ENCODE measurements around the gene NFX1.

NFX1 gene

GRCh38 chr9:33267151-33267767 lies 23.1 kb upstream of the NFX1 start:
- DNase-seq, result no peak

GRCh38 chr9:33270146-33270545 lies 20.2 kb upstream of the NFX1 start:
- DNase-seq, result no peak

DNA sequence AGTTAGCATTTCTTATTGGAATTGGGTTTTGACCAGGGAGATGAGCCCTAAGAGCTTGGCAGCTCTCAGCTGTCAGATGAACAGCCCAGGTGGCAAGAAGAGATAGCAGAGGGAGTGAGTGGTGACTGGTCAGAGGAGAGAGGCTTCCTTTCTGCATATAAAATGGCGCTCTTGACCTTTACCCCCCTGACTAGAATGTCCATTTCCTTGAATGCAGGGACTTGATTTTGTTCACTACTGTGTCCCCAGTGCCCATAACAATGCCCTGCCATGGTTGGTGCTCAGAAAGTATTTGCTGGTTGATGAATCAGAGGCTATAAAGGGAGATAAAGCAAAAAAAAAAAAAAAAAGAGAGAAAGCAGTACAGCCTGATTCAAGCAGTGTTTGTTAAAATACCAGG lies 18.3 kb upstream of the NFX1 start:
- no peak for DNase-seq

- no peak for DNase-seq
These were observed 16.9 kb upstream of the NFX1 start for GRCh38 chr9:33273266-33273971.

GRCh38 chr9:33273972-33274328 lies 16.4 kb upstream of the NFX1 start:
- no peak for DNase-seq

DNA sequence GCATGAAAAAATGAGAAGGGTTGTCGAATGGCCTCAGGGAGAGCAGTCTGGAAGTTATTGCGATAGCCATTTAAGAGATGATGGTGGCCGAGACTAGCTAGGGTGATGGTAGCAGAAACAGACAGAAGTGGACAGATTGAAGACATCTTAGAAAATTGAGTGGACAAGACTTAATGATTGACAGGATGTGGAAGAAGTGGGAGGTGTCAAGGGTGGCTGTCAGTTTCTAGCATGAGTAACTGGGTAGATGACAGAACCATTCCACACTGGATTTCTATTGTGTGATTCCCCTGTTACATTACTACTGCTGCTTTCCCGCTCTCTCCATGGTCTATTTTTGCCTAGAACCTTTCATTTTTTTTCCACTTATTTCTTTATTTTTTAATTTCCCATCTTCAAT lies 12.8 kb upstream of the NFX1 start:
- DNase-seq, result no peak

DNA sequence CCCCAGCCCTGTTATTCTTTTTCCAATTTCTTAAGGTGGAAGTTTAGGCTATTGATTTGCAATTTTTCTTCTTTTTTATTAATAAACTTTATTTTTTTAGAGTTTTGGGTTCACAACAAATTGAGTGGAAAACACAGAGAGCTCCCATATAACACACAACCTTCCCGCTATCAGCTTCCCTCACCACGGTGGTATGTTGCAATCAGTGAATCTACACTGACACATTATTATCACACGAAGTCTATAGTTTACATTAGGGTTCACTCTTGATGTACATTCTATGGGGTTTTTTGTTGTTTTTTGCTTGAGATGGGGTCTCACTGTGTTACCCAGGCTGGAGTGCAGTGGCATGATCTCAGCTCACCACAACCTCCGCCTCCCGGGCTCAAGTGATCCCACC lies 4.8 kb upstream of the NFX1 start:
- DNase-seq, result no peak

DNA sequence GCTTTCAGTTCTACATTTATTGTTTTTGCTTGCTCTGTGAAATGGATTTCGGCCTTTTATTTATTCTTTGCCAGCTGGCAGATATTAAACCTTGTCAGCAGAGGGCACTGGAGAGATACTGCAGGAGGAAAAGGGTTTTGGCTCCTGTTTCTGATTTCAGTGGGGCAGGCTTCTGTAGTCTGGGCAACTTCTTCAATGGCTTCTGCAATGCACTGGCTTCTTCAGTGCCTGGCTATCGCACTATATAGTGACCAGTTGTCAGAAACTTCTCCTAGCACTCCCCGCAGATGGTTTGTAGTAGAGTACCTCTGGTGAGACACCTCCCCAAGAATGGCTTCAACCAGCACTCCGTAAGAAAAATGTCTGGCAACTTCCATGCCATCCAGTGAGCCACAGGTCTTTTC lies 3.2 kb upstream of the NFX1 start:
- no peak for DNase-seq

GRCh38 chr9:33288235-33288634 lies 2.1 kb upstream of the NFX1 start:
- DNase-seq, result no peak

DNA sequence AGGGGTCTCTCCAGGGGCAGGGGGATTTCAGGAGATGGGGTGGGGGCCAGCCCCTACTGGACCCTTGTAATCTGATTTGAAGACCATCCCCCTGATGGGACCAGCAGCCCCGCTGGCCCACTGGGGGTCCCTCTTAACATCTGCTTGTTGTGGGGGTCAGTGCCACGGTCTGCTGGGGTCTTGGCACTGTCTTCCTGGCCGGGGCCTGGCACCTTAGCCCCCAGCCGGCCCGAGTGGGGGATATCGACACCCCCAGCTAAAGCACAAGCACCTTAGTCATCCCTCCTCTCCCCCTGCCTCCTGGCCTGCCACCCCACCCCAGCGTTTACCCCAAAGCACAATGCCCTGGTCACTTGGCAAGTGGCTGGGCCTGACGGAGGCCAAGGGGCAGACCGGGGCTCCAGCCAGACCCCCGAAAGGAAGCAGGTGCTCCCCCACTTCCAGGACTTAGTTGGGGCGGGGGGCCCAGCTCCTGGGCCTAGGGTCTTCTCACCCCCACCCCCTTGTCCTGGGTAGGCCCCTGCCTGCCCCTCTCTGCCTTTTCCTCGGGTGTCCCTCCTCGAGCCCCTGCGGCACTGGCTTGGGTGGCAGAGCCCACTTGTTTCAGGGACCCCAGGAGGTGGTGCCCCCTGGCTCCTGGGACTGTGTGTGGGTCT lies 1.4 kb upstream of the NFX1 start:
- DNase-seq, result peak; percentile 32

DNA sequence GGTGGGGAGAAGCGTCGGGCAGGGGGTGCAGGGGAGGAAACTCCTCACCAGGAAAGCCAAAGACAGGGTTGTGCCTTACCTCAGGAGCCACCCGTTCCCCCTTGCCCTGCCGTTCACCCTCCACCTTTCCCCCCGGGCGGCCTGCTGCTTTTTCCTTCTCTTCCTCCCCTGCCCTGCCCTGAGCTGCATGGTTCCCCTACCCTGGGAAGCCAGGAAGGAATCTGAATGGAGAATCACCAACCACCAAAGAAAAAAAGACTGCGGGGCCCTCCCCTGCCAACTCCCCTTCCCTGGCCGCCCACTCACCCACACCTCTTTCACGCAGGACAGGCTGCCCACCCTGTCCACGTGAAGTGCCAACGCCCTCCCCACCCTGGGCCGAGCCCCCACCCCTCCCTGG lies 820 bp upstream of the NFX1 start:
- DNase-seq, result peak; percentile 46

GRCh38 chr9:33289936-33290246 lies 425 bp upstream of the NFX1 start:
- DNase-seq, result no peak

DNA sequence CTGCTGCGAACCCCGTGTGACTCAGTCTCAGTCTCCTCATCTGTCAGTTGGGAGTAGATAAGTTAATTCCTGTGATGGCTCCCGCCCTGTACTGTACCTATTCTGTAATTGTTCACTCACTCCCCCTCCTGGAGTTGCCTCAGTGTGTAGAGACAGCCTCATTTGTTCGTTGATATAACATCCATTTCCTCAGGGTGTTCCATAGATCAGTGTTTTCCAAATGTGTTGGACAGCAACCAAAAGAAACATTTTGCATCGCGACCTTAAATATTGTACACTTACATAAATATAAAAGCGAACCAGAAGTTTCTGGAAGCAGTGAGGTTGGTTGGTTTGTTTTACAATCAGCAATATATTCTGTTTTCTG lies 698 bp downstream of the NFX1 start:
- no peak for DNase-seq

DNA sequence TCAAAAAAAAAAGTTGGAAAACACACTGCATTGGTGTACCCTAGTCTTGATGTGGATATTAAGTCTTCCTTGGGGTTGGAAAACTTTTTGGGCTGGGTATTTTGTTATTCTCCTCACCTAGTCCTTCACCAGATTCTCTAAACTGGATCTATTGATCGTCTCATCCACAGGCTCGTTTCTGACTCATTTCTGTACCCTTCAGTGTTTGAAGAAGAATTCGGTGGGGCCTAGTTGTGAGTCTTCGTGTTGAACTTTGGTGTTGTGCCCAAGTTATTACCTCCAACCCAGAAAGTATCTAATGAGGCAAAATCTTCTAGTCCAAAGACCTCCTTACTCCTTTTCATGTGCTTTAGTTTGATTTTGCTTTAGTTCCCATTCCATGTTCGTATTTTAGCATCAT lies 1.6 kb downstream of the NFX1 start:
- no peak for DNase-seq

DNA sequence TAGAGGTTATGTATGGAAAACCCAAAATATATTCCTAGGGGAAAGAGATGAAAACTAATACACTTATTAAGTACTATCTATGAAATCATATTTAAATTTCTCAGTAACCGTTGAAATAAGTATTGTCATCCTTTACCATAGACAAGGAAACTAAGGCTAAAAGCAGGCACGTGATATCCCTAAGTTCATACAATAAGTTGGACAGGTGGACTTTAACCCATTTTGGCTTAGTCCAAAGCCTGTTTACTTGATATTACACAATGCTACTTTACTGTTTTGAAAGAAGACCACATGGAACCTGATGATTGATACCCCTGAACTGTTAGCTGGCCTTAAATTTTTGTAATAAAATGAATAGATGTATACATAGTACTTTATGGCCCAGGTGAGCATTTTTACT lies 3.5 kb downstream of the NFX1 start:
- DNase-seq, result no peak

- no peak for DNase-seq
These were observed 4.5 kb downstream of the NFX1 start for GRCh38 chr9:33294670-33295432.

DNA sequence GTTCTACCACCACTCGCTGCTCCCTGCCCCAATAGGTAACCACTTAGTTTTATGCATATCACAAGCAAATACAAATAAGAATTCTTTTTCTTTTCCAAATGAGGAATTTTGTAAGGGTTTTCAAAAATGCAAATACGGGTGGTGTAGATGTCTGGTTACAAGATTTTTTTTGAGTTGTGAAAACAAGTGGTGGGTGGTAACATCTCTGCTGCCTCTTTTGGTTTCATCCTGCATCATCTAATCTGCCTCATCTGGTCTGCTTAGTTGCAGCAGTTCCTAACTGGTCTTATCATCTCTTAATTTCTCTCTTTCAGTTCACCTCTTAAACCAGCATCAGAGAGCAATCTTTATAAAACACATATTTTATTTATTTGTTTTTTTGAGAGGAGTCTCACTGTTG lies 5.3 kb downstream of the NFX1 start:
- no peak for DNase-seq

DNA sequence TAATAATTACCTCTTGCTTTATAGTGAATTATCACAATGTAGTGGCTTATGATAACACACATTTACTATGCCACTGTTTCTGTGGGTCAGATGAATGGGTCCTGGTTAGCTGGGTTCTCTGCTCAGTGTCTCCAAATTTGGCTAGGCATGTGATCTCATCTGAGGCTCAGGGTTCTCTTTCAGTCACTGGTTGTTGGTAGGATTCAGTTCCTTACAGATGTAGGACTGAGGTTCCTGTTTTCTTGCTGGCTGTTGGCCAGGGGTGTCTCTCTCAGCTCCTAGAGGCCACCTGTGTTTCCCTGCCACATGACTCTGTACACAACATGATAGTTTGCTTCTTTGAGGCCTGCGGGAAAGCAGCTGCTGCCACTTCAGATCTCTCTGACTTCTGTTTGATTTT lies 7.1 kb downstream of the NFX1 start:
- peak; percentile 43 for DNase-seq

- no peak for DNase-seq
These were observed 10.2 kb downstream of the NFX1 start for GRCh38 chr9:33300546-33300945.

- DNase-seq, result no peak
These were observed 14.0 kb downstream of the NFX1 start for GRCh38 chr9:33304362-33304761.

- no peak for DNase-seq
These were observed 15.7 kb downstream of the NFX1 start for GRCh38 chr9:33306037-33306436.

DNA sequence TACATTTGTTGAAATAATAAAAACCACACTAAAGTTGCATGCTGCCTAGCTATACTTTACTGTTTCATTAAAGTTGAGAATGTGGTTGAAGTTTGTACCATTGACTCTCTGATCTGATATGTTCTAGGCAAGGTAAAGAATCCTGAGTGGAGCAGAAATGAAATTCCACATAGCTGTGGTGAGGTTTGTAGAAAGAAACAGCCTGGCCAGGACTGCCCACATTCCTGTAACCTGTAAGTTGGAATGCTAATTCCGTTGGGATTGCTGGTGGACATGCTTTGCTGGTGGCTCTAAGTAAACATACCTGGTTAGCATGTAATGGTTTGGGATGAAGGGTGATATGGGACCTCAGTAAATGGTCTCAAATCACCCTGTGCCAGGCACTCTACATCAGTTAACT lies 16.8 kb downstream of the NFX1 start:
- DNase-seq, result no peak

DNA sequence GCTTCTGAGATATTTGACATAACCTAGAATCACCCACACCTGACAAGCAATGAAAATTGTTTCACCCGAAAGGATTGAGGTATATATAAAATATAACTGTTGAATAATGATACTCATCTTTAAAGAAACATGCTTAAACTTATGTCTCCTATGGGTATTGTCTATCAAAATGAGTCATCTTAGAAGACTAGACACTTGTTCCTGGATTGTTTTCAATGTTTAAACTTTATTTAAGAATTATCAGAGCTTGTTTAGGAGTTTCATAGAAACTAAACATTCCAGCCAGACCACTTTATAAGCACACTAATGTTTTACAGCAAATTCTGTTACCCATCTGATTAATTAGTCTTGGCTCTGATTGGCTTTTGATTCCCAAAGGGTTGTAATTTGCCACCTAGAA lies 19.6 kb downstream of the NFX1 start:
- no peak for DNase-seq

- DNase-seq, result no peak
These were observed 20.4 kb downstream of the NFX1 start for GRCh38 chr9:33310748-33311147.
